ENCODE results near the gene TFEB.

TFEB gene

GRCh38 chr6:41758641-41759035, 23.2 kb upstream of the TFEB start:
- no peak overlapping the region for H4K8ac ChIP-seq (ENCODE audit: low read depth, low read length)
- no peak overlapping the region for H3K14ac ChIP-seq (ENCODE audit: low read length)
- H4K91ac ChIP-seq (ENCODE audit: low read depth, low read length), result peak overlapping the region; percentile 12
- no peaks in the 10 kb centered on the region for H3K27me3 ChIP-seq (ENCODE audit: insufficient read depth, low read length)
- H3K4me1 ChIP-seq (ENCODE audit: control insufficient read depth in 1 of 2, insufficient read depth in 2 of 2, low read length in 2 of 2), result peaks cover 28 to 30% of the 10 kb centered on the region in 2 experiments
- H2AFZ ChIP-seq (ENCODE audit: insufficient read depth, low read length, poor library complexity), result no peak overlapping the region
- no peak overlapping the region for H3K9ac ChIP-seq (ENCODE audit: low read length)
- H2BK12ac ChIP-seq (ENCODE audit: low read length), result no peak overlapping the region
- H4K12ac ChIP-seq (ENCODE audit: low read depth, low read length), result no peak overlapping the region
- H2BK5ac ChIP-seq (ENCODE audit: low read depth, low read length, poor library complexity), result no peak overlapping the region
- no CpG with 5 or more reads among the region's 6 CpGs for WGBS (ENCODE audit: extremely low coverage, insufficient coverage, insufficient read length)
- no peak overlapping the region for H3K4ac ChIP-seq (ENCODE audit: low read depth, low read length)
- H3K4me3 ChIP-seq (ENCODE audit: low read depth, low read length), result no peak overlapping the region
- H3K9me3 ChIP-seq (ENCODE audit: insufficient read depth, low read depth, low read length), result peaks cover 4% of the 10 kb centered on the region
- no peak overlapping the region for H3K18ac ChIP-seq (ENCODE audit: low read length)
- H3K79me2 ChIP-seq (ENCODE audit: control insufficient read depth, insufficient read depth, low read length, poor library complexity), result no peaks in the 10 kb centered on the region
- H3K79me1 ChIP-seq (ENCODE audit: low read length), result peaks cover 14% of the 10 kb centered on the region
- H2AK5ac ChIP-seq (ENCODE audit: low read length), result no peak overlapping the region
- peak; percentile 83 to 89 for DNase-seq
- H3K4me2 ChIP-seq (ENCODE audit: low read length), result no peak overlapping the region
- H3K23ac ChIP-seq (ENCODE audit: low read length), result no peak overlapping the region
- H2BK120ac ChIP-seq (ENCODE audit: insufficient read depth, low read length, poor library complexity), result no peak overlapping the region
- peak overlapping the region; percentile 29 for H3K27ac ChIP-seq (ENCODE audit: low read depth, low read length)
- no peaks in the 10 kb centered on the region for H3K36me3 ChIP-seq (ENCODE audit: control insufficient read depth in 1 of 2, insufficient read depth in 2 of 2, low read length in 2 of 2)

GRCh38 chr6:41757931-41758640, 22.7 kb upstream of the TFEB start:
- H3K27me3 ChIP-seq (ENCODE audit: insufficient read depth, low read length), result no peaks in the 10 kb centered on the region
- no peak overlapping the region for H3K18ac ChIP-seq (ENCODE audit: low read length)
- H2BK120ac ChIP-seq (ENCODE audit: insufficient read depth, low read length, poor library complexity), result no peak overlapping the region
- no peak overlapping the region for H2BK5ac ChIP-seq (ENCODE audit: low read depth, low read length, poor library complexity)
- peaks cover 14% of the 10 kb centered on the region for H3K79me1 ChIP-seq (ENCODE audit: low read length)
- no peak overlapping the region for H3K9ac ChIP-seq (ENCODE audit: low read length)
- H3K4me2 ChIP-seq (ENCODE audit: low read length), result no peak overlapping the region
- no peaks in the 10 kb centered on the region for H3K36me3 ChIP-seq (ENCODE audit: control insufficient read depth in 1 of 2, insufficient read depth in 2 of 2, low read length in 2 of 2)
- H3K9me3 ChIP-seq (ENCODE audit: insufficient read depth, low read depth, low read length), result peaks cover 4% of the 10 kb centered on the region
- H3K4ac ChIP-seq (ENCODE audit: low read depth, low read length), result no peak overlapping the region
- H3K4me3 ChIP-seq (ENCODE audit: low read depth, low read length), result no peak overlapping the region
- DNase-seq, result peak; percentile 90 to 94
- no peak overlapping the region for H3K23ac ChIP-seq (ENCODE audit: low read length)
- no peak overlapping the region for H3K14ac ChIP-seq (ENCODE audit: low read length)
- peak overlapping the region; percentile 41 for H3K27ac ChIP-seq (ENCODE audit: low read depth, low read length)
- H4K91ac ChIP-seq (ENCODE audit: low read depth, low read length), result peak overlapping the region; percentile 8
- H3K4me1 ChIP-seq (ENCODE audit: control insufficient read depth in 1 of 2, insufficient read depth in 2 of 2, low read length in 2 of 2), result peaks cover 28 to 30% of the 10 kb centered on the region in 2 experiments
- H4K12ac ChIP-seq (ENCODE audit: low read depth, low read length), result no peak overlapping the region
- no peak overlapping the region for H2AK5ac ChIP-seq (ENCODE audit: low read length)
- no peak overlapping the region for H4K8ac ChIP-seq (ENCODE audit: low read depth, low read length)
- no peaks in the 10 kb centered on the region for H3K79me2 ChIP-seq (ENCODE audit: control insufficient read depth, insufficient read depth, low read length, poor library complexity)
- H2BK12ac ChIP-seq (ENCODE audit: low read length), result no peak overlapping the region
- WGBS (ENCODE audit: extremely low coverage, insufficient coverage, insufficient read length), result no CpG with 5 or more reads among the region's 8 CpGs
- H2AFZ ChIP-seq (ENCODE audit: insufficient read depth, low read length, poor library complexity), result no peak overlapping the region

- peak overlapping the region; percentile 73 for H2BK12ac ChIP-seq (ENCODE audit: low read length)
- WGBS (ENCODE audit: extremely low coverage, insufficient coverage, insufficient read length), result no CpG with 5 or more reads among the region's 6 CpGs
Observed at GRCh38 chr6:41757271-41757670, 21.9 kb upstream of the TFEB start.

GRCh38 chr6:41756354-41756753, 20.9 kb upstream of the TFEB start:
- WGBS (ENCODE audit: extremely low coverage, insufficient coverage, insufficient read length), result no CpG with 5 or more reads among the region's 13 CpGs
- H3K36me3 ChIP-seq (ENCODE audit: control insufficient read depth in 1 of 2, insufficient read depth in 2 of 2, low read length in 2 of 2), result no peaks in the 10 kb centered on the region
- no peak overlapping the region for H2BK12ac ChIP-seq (ENCODE audit: low read length)

More at GRCh38 chr6:41757271-41757670, 21.9 kb upstream of the TFEB start:
- Histone ChIP-seq H3K36me3 (ENCODE audit: control insufficient read depth in 1 of 2, insufficient read depth in 2 of 2, low read length in 2 of 2) (no peaks in the 10 kb centered on the region), H3K4me1 (ENCODE audit: control insufficient read depth in 1 of 2, insufficient read depth in 2 of 2, low read length in 2 of 2) (peaks cover 28 to 30% of the 10 kb centered on the region in 2 experiments), H3K23ac (ENCODE audit: low read length) (no peak overlapping the region), H3K18ac (ENCODE audit: low read length) (no peak overlapping the region), H3K4ac (ENCODE audit: low read depth, low read length) (no peak overlapping the region), H2AK5ac (ENCODE audit: low read length) (peak overlapping the region; percentile 69), H3K4me2 (ENCODE audit: low read length) (no peak overlapping the region), H3K9ac (ENCODE audit: low read length) (no peak overlapping the region), H4K8ac (ENCODE audit: low read depth, low read length) (no peak overlapping the region), H3K79me2 (ENCODE audit: control insufficient read depth, insufficient read depth, low read length, poor library complexity) (no peaks in the 10 kb centered on the region), H2AFZ (ENCODE audit: insufficient read depth, low read length, poor library complexity) (no peak overlapping the region), H3K4me3 (ENCODE audit: low read depth, low read length) (no peak overlapping the region), H2BK120ac (ENCODE audit: insufficient read depth, low read length, poor library complexity) (no peak overlapping the region), H3K27ac (ENCODE audit: low read depth, low read length) (no peak overlapping the region), H2BK5ac (ENCODE audit: low read depth, low read length, poor library complexity) (no peak overlapping the region), H3K14ac (ENCODE audit: low read length) (no peak overlapping the region), H4K91ac (ENCODE audit: low read depth, low read length) (peak overlapping the region; percentile 19), H3K27me3 (ENCODE audit: insufficient read depth, low read length) (no peaks in the 10 kb centered on the region), H3K9me3 (ENCODE audit: insufficient read depth, low read depth, low read length) (peaks cover 4% of the 10 kb centered on the region), H3K79me1 (ENCODE audit: low read length) (peaks cover 14% of the 10 kb centered on the region), H4K12ac (ENCODE audit: low read depth, low read length) (no peak overlapping the region)
- DNase-seq, result no peak

More at GRCh38 chr6:41756354-41756753, 20.9 kb upstream of the TFEB start:
- H3K4ac ChIP-seq (ENCODE audit: low read depth, low read length), result no peak overlapping the region
- H3K14ac ChIP-seq (ENCODE audit: low read length), result no peak overlapping the region
- DNase-seq, result no peak
- H3K27ac ChIP-seq (ENCODE audit: low read depth, low read length), result no peak overlapping the region
- no peak overlapping the region for H2BK120ac ChIP-seq (ENCODE audit: insufficient read depth, low read length, poor library complexity)
- H2AK5ac ChIP-seq (ENCODE audit: low read length), result no peak overlapping the region
- no peak overlapping the region for H3K18ac ChIP-seq (ENCODE audit: low read length)
- H2AFZ ChIP-seq (ENCODE audit: insufficient read depth, low read length, poor library complexity), result no peak overlapping the region
- no peaks in the 10 kb centered on the region for H3K79me2 ChIP-seq (ENCODE audit: control insufficient read depth, insufficient read depth, low read length, poor library complexity)
- H2BK5ac ChIP-seq (ENCODE audit: low read depth, low read length, poor library complexity), result no peak overlapping the region
- no peaks in the 10 kb centered on the region for H3K27me3 ChIP-seq (ENCODE audit: insufficient read depth, low read length)
- peaks cover 14% of the 10 kb centered on the region for H3K79me1 ChIP-seq (ENCODE audit: low read length)
- H3K9me3 ChIP-seq (ENCODE audit: insufficient read depth, low read depth, low read length), result peaks cover 4% of the 10 kb centered on the region
- H4K12ac ChIP-seq (ENCODE audit: low read depth, low read length), result no peak overlapping the region
- no peak overlapping the region for H4K91ac ChIP-seq (ENCODE audit: low read depth, low read length)
- no peak overlapping the region for H3K9ac ChIP-seq (ENCODE audit: low read length)
- H3K23ac ChIP-seq (ENCODE audit: low read length), result no peak overlapping the region
- H4K8ac ChIP-seq (ENCODE audit: low read depth, low read length), result no peak overlapping the region
- peaks cover 28 to 30% of the 10 kb centered on the region in 2 experiments for H3K4me1 ChIP-seq (ENCODE audit: control insufficient read depth in 1 of 2, insufficient read depth in 2 of 2, low read length in 2 of 2)
- H3K4me3 ChIP-seq (ENCODE audit: low read depth, low read length), result no peak overlapping the region
- no peak overlapping the region for H3K4me2 ChIP-seq (ENCODE audit: low read length)
